Measurements from ENCODE around the gene PA2G4. TPM values are rescaled to one million over a fixed set of nuclear protein-coding genes. Genes with fewer than 3 reads are reported as not detected.

PA2G4 gene
- total RNA-seq, 1 donor from 2014 or later = 130 TPM

- Histone ChIP-seq H3K4me3 (ENCODE audit: insufficient read depth, low read depth, low read length) (peak overlapping the region; percentile 81), H3K79me2 (ENCODE audit: insufficient read depth, low read length) (peaks cover 45% of the 10 kb centered on the region), H3K36me3 (ENCODE audit: insufficient read depth, low read length) (peaks cover 22% of the 10 kb centered on the region), H2AFZ (ENCODE audit: low read depth, low read length) (peak overlapping the region; percentile 49), H3K4me1 (ENCODE audit: insufficient read depth, low read length) (peaks cover 13% of the 10 kb centered on the region), H3K9ac (ENCODE audit: low read length) (peak overlapping the region; percentile 84), H3K27ac (ENCODE audit: low read depth, low read length) (peak overlapping the region; percentile 17), H3K27me3 (ENCODE audit: insufficient read depth, low read length) (no peaks in the 10 kb centered on the region), H4K20me1 (ENCODE audit: insufficient read depth, low read length) (peaks cover 19% of the 10 kb centered on the region), H3K4me2 (ENCODE audit: low read length) (peak overlapping the region; percentile 90), H3K9me3 (ENCODE audit: insufficient read depth, low read depth, low read length) (no peaks in the 10 kb centered on the region)
- Mint-ChIP-seq H3K27ac (ENCODE audit: unreplicated experiment) (peak overlapping the region; percentile 63), H3K9me3 (ENCODE audit: unreplicated experiment) (no peaks in the 10 kb centered on the region), H3K4me3 (ENCODE audit: unreplicated experiment) (peak overlapping the region; percentile 98), H3K36me3 (ENCODE audit: low read depth, unreplicated experiment) (peaks cover 17% of the 10 kb centered on the region), H3K27me3 (ENCODE audit: low read depth, unreplicated experiment) (no peaks in the 10 kb centered on the region), H3K4me1 (ENCODE audit: low read depth, unreplicated experiment) (peaks cover 22% of the 10 kb centered on the region)
- DNase-seq (ENCODE audit: low read depth) (peak; percentile 31), FAIRE-seq (no peak)
- TF ChIP-seq CTCF (IDR thresholded peaks at IDR 0.05; ENCODE audit: insufficient read depth, low read depth, low read length) = no peak
- TF ChIP-seq EZH2 (IDR thresholded peaks at IDR 0.05; ENCODE audit: insufficient read depth, low read length) = no peak
These were observed 25.0 kb downstream of the PA2G4 start for GRCh38 chr12:56129206-56129941.

GRCh38 chr12:56129942-56130495, 25.7 kb downstream of the PA2G4 start:
- no peaks in the 10 kb centered on the region for H3K9me3 Mint-ChIP-seq (ENCODE audit: unreplicated experiment)

More at GRCh38 chr12:56129942-56130495, 25.7 kb downstream of the PA2G4 start:
- peaks cover 13% of the 10 kb centered on the region for H3K4me1 ChIP-seq (ENCODE audit: insufficient read depth, low read length)
- peaks cover 45% of the 10 kb centered on the region for H3K79me2 ChIP-seq (ENCODE audit: insufficient read depth, low read length)
- H3K36me3 ChIP-seq (ENCODE audit: insufficient read depth, low read length) = peaks cover 22% of the 10 kb centered on the region
- peak overlapping the region; percentile 90 for H3K4me2 ChIP-seq (ENCODE audit: low read length)
- H3K27me3 Mint-ChIP-seq (ENCODE audit: low read depth, unreplicated experiment) = no peaks in the 10 kb centered on the region
- no peak for DNase-seq (ENCODE audit: low read depth)
- peaks cover 17% of the 10 kb centered on the region for H3K36me3 Mint-ChIP-seq (ENCODE audit: low read depth, unreplicated experiment)
- TF ChIP-seq CTCF (IDR thresholded peaks at IDR 0.05; ENCODE audit: insufficient read depth, low read depth, low read length) = no peak
- no peak for TF ChIP-seq EZH2 (IDR thresholded peaks at IDR 0.05; ENCODE audit: insufficient read depth, low read length)
- H2AFZ ChIP-seq (ENCODE audit: low read depth, low read length) = no peak overlapping the region
- H3K4me3 ChIP-seq (ENCODE audit: insufficient read depth, low read depth, low read length) = no peak overlapping the region
- no peak overlapping the region for H3K27ac ChIP-seq (ENCODE audit: low read depth, low read length)
- peaks cover 22% of the 10 kb centered on the region for H3K4me1 Mint-ChIP-seq (ENCODE audit: low read depth, unreplicated experiment)
- peak overlapping the region; percentile 8 for H3K27ac Mint-ChIP-seq (ENCODE audit: unreplicated experiment)
- FAIRE-seq = no peak
- peak overlapping the region; percentile 98 for H3K4me3 Mint-ChIP-seq (ENCODE audit: unreplicated experiment)
- no peaks in the 10 kb centered on the region for H3K9me3 ChIP-seq (ENCODE audit: insufficient read depth, low read depth, low read length)
- no peaks in the 10 kb centered on the region for H3K27me3 ChIP-seq (ENCODE audit: insufficient read depth, low read length)
- peak overlapping the region; percentile 84 for H3K9ac ChIP-seq (ENCODE audit: low read length)
- peaks cover 19% of the 10 kb centered on the region for H4K20me1 ChIP-seq (ENCODE audit: insufficient read depth, low read length)
